Measurements from ENCODE around the gene OBSCN.
A peak's percentile ranks its signal among the peaks of the same experiment; 100 is the strongest.
"Not testable (repeated sequence)": the region's sequence is repeated elsewhere in the genome, so short reads cannot be mapped to it uniquely, and the experiment has no call there.

Gene OBSCN

DNA sequence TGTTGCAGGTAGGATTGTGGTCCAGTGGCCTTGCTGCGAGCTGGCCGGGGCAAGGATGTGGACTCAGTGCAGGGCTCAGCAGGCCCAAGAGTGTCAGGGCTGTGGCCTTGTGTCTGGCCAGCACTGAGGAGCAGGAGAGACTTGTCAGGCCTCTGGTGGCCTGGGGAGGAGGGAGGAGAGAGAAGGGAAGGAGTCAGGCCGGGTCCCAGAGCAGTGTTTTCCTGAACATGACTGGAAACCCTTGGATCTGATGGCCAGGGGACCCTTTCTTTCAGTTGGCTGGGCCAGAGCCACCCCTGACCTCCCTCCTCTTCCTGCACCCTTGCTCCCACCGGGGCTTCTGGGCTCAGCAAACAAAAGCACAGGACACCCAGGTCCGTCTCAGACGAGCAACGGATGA is 37.2 kb upstream of the OBSCN start:
- DNase-seq (ENCODE audit: low spot score), result no peak

DNA sequence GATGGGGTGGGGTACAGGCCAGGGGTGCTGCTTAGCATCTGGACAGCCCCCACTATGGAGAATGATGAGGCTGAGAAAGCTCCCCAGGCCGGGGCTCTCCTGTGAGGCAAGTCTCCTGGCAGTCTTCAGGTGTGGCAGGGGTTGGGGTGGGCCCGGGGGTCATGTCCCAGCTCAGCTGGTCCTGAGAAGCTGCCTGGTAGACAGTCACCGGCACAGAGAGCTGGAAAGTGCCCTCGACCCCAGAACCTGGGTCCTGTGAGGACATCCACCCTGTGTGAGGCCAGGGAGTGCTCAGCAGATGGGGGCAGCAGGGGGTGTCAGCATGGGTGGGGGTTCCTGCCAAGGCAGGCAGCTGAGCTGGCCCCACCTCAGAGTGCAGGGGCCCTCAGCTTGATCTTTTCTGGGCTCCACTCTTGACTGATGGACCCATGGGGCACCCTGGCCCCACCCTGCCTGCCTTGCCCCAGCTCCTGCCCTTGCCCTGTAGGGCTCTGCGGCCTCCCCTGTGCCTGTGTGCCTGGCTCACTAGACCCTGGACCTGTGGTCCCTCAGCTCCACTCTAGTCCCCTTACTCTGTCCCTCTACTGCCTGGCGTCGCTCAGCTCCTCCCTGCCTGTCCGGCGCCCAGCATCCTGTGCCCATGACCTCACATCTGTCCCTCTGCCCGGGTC is 36.5 kb upstream of the OBSCN start:
- DNase-seq (ENCODE audit: low spot score), result no peak

DNA sequence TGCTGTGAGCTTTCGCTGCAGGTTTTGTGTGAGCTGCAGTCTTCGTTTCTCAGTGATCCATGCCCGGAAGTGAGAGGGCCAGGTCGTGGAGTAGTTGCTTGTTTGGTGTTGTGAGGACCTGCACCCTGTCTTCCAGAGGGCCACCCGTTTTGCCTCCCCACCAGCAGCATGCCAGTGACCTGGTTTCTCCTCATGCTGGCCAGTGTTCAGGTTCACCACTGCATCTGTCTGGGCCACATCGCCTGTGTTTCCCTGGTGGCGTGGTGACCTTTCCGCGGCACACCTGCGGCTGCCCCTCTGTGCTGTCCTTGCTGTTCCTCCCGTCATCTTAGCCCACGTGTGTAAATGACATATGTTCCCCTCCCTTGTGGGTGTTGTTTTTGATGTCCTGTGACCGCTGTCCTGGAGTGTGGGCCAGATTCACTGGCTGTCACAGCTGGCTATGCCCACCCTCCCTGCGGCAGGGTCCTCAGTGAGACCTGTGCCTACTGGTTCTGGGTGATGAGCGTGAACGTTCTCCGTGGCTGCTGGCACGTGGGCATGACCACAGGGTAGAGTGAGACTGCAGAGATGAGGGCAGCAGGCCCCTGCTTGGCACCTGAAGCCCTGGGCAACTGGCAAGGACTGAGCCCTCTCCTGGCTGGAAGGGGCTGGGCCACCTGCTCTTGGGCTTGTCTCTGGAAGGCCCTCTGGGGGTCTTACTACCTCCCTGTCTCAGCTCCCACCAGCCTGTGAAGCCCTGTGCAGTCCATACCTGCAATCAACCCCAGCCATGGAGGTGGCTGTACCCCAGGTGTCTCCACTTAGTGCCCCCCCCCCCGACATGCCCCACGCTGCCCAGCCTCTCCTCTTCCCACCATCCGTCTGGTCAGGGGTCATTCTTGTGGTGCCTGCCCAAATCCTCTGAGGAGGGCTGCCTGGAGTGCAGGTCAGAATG is 35.0 kb upstream of the OBSCN start:
- DNase-seq (ENCODE audit: low spot score), result no peak

DNA sequence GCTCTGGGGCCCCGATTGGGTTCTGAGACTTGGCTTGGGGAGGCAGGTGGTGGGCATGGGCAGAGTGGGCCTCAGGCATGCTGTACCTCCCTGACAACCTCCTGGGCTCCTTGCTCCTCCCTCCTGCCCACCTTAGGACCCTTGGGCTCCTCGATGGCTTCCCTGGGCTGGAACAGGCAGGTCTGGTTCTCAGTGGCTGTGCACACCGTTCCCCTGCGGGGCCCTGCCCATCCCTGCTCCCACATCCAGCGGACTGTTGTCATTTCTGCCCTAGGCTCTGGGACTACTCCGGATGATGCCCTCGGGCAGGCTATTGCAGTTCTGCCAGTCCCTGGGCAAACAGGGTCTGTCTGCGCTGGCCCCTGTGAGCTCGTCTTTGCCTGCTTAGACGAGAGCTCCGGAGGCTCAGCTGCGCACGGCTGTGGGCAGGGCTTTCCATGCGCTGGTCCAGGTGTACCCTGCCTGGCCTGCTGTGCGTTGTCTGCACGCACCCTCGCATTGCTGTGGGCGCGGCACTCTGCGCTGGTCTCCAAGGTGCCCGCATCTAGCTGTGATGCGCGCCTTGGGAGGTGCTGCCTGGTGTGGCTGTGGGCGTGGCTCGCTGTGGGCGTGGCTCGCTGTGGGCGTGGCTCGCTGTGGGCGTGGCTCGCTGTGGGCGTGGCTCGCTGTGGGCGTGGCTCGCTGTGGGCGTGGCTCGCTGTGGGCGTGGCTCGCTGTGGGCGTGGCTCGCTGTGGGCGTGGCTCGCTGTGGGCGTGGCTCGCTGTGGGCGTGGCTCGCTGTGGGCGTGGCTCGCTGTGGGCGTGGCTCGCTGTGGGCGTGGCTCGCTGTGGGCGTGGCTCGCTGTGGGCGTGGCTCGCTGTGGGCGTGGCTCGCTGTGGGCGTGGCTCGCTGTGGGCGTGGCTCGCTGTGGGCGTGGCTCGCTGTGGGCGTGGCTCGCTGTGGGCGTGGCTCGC is 34.0 kb upstream of the OBSCN start:
- not testable (repeated sequence) for DNase-seq (ENCODE audit: low spot score)

DNA sequence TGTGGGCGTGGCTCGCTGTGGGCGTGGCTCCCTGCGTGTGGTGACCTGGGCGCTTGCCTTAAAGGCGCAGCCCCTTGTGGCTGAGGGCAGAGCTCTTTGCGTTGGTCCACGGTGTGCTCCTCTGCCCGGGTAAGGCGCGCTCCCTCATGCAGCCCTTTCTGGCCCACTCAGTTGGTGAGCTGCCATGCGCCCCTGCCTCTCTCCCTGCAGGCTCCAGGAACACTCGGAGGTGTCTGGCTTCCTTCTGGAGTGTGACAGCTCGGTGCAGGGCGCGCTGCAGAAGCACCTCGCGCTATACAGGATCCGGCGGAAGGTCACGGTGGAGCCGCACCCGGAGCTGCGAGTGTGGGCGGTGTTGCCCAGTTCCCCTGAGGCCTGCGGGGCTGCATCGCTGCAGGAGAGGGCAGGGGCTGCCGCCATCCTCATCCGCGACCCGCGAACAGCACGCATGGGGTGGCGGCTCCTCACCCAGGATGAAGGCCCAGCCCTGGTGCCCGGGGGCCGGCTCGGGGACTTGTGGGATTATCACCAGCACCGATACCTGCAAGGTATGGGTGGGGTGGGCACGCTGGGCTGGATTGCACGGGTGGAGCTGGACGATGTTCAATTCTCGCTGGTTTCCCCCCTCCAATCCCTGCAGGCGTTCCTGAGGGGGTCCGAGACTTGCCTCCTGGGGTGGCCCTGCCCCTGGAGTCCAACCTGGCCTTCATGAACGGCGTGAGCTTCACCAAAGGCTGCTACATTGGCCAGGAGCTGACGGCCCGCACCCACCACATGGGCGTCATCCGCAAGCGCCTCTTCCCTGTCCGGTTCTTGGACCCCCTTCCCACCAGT is 33.1 kb upstream of the OBSCN start:
- DNase-seq (ENCODE audit: low spot score), result peak; percentile 16

DNA sequence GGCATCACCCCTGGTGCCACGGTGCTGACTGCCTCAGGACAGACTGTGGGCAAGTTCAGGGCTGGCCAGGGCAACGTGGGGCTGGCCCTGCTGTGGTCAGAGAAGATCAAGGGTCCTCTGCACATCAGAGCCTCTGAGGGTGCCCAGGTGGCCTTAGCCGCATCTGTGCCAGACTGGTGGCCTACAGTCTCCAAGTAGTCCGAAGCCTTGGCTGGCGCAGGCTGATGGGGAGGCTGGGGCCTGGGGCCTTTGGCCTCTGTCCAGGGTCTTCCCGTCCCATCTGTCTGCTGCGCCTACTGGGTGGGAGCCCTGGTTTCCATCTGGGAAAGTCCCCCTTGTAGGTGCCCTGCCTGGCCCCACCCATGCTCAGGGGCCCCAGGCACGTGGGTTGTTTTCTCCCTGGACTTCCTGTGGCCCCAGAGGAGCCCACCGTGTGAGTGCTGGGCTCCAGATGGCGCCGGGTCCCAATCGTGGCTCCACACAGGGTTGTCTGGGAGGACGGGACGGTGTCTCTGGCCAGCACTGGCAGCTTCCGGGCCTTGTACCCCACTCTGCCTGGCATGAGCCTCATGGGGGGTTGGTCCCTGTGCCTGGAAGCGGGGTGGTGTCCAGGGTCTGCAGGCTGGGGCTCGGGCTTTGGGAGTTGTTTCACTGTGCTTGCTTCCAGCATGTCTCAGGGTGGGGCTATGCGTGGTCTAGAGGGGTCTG is 32.4 kb upstream of the OBSCN start:
- no peak for DNase-seq (ENCODE audit: low spot score)

DNA sequence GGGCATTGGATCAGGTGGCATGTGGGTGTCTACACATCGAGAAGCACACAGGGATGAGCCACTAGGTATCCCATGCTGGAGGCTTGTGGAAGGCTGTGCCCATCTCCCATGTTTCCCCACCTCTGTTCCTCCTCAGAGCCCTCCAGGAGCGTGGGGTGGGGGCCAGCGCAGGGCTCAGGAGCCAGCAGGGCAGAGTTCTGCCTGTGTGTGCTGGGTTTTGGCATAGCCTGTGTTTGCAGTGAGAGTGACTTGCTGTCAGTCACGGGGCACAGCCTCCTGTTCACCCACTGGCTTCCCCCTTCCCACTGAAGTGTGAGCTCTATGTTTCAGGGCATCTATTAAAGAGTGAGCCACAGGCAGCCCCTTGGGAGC is 31.8 kb upstream of the OBSCN start:
- no peak for DNase-seq (ENCODE audit: low spot score)

DNA sequence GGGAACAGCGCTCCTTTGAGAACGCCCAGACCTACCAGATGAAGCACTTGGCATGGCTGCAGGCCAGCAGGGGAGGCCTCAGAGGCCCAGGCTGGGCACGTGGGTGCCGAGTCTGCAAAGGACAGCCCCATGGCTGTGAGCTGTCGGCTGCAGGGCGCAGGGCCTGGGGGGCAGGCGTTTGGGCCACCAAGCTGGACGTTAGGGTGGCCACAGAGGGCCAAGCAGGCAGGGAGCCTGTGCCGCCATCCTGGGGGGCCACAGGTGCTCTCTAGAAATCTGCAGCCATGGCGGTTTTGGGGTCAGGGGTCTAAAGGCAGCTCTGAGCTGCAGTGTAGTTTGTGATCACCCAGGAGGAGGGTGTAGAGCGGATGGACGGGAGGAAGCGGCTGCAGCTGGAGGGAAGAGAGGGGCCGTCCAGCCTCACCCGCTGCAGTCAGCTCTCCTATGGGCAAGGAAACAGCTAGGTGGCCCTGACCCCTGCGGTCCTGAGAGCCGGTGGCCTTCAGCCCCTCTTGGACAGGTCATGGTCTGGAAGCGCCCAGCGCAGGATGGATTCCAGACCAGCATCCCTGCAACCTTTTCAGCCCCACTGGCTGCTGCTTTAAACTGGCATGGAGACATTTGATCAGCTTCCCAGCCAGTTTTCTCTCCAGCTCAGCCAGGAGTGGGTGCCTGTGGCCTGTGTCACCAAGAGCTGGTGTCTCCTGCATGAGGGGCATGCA is 31.2 kb upstream of the OBSCN start:
- no peak for DNase-seq (ENCODE audit: low spot score)

DNA sequence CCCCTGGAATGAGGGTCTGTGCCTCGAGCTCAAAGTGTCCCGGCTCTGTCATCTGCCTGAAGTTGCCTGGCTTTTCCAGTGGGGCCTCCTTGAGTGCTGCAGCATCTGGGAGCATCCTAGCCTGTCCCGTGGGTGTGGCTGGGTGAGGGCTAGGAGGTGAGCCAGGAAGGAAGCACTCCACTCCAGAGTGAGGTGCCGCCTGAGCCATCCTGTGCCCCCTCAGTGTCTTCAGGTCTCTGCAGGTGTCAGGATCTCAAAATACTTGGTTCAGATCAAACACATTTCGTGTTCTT is 30.7 kb upstream of the OBSCN start:
- no peak for DNase-seq (ENCODE audit: low spot score)

DNA sequence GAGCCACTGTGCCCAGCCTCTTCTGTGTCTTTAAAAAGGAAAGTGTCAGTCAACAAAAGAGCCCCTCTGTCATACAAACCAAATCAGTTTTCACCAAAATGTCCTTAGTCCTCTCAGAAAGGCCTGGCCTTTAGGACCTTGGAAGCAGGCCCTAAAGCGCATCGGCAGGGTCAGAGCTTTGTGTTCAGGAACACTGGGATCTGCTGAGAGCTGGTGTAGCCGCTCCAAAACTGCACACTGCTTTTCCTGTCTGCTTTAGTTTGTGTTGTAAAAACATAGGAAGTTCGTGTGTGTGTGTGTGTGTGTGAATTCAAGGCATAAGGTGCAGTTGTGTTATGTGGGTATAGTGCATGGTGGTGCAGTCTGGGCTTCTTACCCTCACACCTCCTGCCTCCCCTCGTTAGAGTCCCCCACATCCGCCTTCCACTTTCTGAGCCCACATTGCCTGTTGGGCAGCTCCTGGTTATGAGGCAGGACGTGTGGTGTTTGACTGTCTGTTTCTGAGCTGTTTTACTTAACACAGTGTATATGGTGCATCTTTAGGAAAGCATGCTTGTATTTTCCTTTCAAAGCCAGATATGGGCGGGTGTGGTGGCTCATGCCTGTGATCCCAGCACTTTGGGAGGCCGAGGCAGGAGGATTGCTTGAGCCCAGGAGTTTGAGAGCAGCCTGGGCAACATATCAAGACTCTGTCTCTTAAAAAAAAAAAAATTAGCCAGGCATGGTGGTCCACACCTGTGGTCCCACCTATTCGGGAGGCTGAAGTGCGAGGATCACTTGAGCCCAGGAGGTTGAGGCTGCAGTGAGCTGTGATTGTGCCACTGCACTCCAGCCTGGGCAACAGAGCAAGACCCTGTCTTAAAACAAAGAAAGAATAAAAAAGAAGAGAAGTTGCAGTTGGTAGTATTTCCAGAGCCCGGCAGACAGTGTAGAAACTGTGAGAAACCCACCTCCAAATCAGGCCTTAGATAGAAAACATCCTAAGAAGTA is 29.8 kb upstream of the OBSCN start:
- DNase-seq (ENCODE audit: low spot score), result no peak

DNA sequence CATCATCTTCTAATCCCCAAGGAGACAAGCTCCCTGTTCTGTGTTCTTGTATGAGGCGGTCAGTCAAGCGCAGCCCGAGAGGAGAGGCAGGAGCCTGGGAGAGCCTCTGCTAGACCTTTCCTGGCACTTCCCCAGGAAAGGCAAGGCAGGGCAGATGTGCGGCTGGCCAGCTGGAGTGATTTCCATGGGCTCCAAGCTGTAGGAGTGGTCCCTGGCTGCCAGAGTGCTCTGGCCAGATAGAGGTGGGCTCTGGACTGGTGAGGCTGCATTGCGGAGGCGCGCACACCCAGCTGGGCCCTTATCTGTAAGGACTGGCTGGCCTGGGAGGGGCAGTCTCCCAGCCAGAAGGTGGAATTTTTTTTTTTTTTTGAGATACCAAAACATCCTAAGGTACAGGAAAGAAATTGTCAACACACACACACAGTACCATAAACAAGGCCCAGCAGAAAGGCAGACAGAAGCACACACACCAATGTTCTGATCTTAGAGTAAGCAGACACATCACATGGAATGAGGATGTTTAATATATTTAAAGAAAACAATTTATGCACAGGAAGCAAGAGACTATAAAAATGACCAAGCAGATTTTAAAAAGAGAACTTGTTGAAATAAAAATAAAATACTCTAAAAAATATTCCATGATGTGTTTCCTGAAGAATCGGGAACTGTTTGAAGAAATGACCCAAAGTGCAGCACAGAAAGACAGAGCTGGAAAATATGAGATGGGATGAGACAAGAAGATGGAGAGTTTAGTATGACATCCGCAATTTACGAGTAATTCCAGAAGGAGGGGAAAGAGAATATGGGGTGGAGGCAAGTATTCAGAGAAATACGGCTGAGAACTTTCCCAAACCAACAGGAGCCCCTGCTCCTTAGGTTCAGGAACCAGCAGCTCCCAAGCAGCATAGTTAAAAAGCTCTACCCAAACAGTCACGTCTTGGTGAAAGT is 28.8 kb upstream of the OBSCN start:
- DNase-seq (ENCODE audit: low spot score), result no peak

DNA sequence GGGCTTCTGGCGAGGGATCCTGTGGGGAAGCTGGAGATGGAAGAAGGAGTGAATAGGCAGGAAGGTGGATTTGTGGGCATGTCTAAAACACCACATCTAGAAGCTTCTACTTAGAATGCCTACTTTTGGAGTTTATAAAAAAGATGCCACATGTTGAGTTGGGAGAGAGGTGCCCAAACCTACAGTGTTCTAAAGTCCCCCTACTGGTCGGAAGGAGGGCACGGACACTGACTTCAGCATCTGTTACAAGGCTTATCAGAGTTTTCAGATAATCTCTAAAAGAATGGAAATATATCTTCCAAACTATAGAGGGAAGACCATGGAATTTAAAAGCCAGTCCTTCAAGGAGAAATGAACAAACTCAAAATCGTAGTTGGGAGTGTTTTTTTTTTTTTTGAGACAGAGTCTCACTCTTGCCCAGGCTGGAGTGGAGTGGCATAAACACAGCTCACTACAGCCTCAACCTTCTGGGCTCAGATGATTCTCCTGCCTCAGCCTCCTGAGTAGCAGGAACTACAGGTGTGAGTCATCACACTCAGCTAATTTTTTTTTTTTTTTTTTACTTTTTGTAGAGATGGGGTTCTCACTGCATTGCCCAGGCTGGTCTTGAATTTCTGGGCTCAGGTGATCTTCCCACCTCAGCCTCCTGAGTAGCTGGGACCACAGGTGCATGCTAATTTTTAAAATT is 27.4 kb upstream of the OBSCN start:
- DNase-seq (ENCODE audit: low spot score), result no peak

DNA sequence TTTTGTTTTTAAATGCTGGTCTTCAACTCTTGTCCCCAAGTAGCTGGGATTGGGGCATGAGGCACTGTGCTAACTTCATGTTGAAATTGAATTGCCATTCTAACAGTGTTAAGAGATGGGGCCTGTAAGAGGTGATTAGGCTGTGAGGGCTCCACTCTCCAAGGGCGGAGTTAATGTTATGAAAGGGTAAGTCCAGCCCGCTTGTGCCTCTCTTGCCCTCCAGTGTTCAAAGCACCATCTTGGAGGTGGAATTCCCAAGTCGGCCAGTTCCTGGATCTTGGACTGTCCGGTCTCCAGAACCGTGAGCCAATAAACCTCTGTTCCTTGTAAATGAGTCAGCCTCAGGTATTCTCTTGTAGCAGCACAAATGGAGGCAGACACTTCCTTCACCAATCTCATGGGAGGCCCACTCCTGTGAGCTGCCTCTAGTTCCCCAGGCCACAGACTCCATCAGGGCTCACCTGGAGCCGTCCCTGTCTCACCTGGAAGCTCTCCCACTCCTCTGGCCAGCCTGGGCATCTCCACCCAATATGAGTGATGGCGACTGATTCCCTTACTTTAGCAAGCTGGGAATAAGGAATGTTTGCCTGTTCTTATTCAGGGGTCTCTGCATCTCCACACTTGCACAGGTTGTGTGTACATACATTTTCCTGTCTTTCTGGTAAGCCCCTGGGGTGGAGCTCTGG is 26.7 kb upstream of the OBSCN start:
- no peak for DNase-seq (ENCODE audit: low spot score)

DNA sequence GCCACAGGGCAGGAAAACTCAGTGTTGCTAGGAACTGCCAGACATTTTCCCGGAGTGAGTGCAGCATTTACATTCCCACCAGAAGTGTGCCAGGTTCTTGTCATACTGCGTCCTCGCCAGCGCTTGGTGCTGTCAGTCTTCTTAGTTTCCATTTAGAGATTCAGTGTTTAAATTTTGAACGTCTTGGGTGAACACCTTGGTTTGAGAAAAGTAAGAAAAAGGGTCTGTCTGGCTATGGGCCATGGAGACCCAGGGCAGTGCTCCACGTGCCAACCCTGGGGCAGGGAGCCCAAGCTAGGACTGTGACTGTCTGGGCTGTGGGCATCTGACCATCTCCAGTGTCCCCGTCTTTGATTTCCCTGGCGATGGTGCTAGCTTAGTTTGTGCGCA is 26.2 kb upstream of the OBSCN start:
- DNase-seq (ENCODE audit: low spot score), result no peak

DNA sequence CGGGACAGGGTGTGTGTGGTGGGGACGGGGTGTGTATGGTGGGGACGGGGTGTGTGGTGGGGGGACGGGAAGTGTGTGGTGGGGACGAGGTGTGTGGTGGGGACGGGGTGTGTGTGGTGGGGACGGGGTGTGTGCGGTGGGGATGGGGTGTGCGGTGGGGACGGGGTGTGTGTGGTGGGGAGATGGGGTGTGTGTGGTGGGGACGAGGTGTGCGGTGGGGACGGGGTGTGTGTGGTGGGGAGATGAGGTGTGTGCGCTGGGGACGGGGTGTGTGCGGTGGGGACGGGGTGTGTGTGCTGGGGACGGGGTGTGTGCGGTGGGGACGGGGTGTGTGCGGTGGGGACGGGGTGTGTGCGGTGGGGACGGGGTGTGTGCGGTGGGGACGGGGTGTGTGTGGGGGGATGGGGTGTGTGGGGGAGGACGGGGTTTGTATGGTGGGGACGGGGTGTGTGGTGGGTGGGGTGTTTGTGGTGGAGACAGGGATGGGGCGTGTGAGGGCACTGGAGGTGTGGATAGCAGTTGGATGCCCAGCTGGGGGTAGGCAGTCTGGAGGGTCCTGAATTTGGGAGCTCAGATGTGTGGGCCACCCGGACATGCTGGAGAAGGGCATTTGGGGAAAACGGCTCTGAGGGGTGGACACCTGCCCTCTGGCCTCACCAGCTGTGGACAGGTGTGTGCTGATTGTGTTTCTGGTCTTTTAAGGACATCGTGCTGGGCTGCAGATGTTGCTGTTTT is 25.4 kb upstream of the OBSCN start:
- DNase-seq (ENCODE audit: low spot score), result no peak

DNA sequence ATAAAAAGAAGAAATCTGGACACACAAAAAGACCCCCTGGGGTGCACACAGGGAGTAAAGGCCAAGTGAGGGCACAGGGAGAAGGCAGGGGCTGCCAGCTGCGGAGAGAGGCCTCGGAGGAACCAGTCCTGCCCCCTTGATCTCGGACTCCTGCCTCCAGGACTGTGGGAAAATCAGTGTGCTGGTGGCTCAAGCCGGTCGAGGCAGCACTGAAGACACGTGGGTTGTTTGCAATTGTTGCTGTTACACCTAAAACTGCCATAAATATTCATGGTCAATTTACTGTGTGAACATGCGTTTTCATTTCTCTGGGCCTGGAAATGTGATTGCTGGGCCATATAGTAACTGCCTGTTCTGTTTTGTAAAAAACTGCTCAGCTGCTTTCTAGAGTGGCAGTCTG is 23.7 kb upstream of the OBSCN start:
- DNase-seq (ENCODE audit: low spot score), result no peak
